ENCODE data around the gene TCAIM. TPM values are rescaled to one million over a fixed set of nuclear protein-coding genes. Genes with fewer than 3 reads are reported as not detected.

The TCAIM gene
- polyA plus RNA-seq, 1 donor (not counting 4 experiments of a cell fraction or from before 2014, with no cell fraction given): 28.0 TPM

GRCh38 chr3:44444896-44445691, 106.5 kb downstream of the TCAIM start:
- no peaks in the 10 kb centered on the region for H4K20me1 ChIP-seq (ENCODE audit: control insufficient read depth, extremely low read depth, insufficient read depth, low read length)
- H3K9me1 ChIP-seq (ENCODE audit: control insufficient read depth, extremely low read depth, insufficient read depth, low read length): no peaks in the 10 kb centered on the region
- FAIRE-seq (no peak), DNase-seq (ENCODE audit: low read depth, low spot score) (no peak)
- no peak overlapping the region for H3K9ac ChIP-seq (ENCODE audit: control insufficient read depth, extremely low read depth, insufficient read depth, low read length)
- no peak for TF ChIP-seq EZH2 (IDR thresholded peaks at IDR 0.05; ENCODE audit: low read length)
- TF ChIP-seq, protein P1, sequence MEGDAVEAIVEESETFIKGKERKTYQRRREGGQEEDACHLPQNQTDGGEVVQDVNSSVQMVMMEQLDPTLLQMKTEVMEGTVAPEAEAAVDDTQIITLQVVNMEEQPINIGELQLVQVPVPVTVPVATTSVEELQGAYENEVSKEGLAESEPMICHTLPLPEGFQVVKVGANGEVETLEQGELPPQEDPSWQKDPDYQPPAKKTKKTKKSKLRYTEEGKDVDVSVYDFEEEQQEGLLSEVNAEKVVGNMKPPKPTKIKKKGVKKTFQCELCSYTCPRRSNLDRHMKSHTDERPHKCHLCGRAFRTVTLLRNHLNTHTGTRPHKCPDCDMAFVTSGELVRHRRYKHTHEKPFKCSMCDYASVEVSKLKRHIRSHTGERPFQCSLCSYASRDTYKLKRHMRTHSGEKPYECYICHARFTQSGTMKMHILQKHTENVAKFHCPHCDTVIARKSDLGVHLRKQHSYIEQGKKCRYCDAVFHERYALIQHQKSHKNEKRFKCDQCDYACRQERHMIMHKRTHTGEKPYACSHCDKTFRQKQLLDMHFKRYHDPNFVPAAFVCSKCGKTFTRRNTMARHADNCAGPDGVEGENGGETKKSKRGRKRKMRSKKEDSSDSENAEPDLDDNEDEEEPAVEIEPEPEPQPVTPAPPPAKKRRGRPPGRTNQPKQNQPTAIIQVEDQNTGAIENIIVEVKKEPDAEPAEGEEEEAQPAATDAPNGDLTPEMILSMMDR (optimal IDR thresholded peaks at IDR 0.05 in 1 of 3, IDR thresholded peaks at IDR 0.05 in 1 of 3, conservative IDR thresholded peaks at IDR 0.05 in 1 of 3; ENCODE audit: extremely low read depth in 1 of 3, insufficient read depth in 2 of 3, low read length in 3 of 3): no peak
- H3K79me2 ChIP-seq (ENCODE audit: control insufficient read depth, insufficient read depth, low read length): no peaks in the 10 kb centered on the region
- H3K4me3 ChIP-seq (ENCODE audit: control insufficient read depth in 2 of 3, extremely low read depth in 1 of 3, insufficient read depth in 2 of 3, low read depth in 1 of 3, low read length in 3 of 3): no peak overlapping the region
- H2AFZ ChIP-seq (ENCODE audit: control insufficient read depth, low read length): no peak overlapping the region
- H3K27me3 ChIP-seq (ENCODE audit: control insufficient read depth, extremely low read depth, insufficient read depth, low read length): no peaks in the 10 kb centered on the region
- no peak overlapping the region for H3K4me2 ChIP-seq (ENCODE audit: control insufficient read depth, extremely low read depth, insufficient read depth, low read depth, low read length)
- no peaks in the 10 kb centered on the region for H3K4me1 ChIP-seq (ENCODE audit: control insufficient read depth, extremely low read depth, insufficient read depth, low read length)
- H3K27ac ChIP-seq (ENCODE audit: control insufficient read depth, insufficient read depth, low read length): no peak overlapping the region
- no peaks in the 10 kb centered on the region for H3K9me3 ChIP-seq (ENCODE audit: control insufficient read depth, low read depth, low read length)
- dilution Hi-C loops (cut with MboI; ENCODE audit: extremely low pct_ligation_motif_present, low sequenced_read_pairs): no loop called here
- peaks cover 30 to 33% of the 10 kb centered on the region in 2 experiments for H3K36me3 ChIP-seq (ENCODE audit: control insufficient read depth in 2 of 2, extremely low read depth in 1 of 2, insufficient read depth in 2 of 2, low read length in 2 of 2)

- no peaks in the 10 kb centered on the region for H3K9me3 ChIP-seq (ENCODE audit: control insufficient read depth, low read depth, low read length)
- H3K4me3 ChIP-seq (ENCODE audit: control insufficient read depth in 2 of 3, extremely low read depth in 1 of 3, insufficient read depth in 2 of 3, low read depth in 1 of 3, low read length in 3 of 3): no peak overlapping the region
- no peak overlapping the region for H3K9ac ChIP-seq (ENCODE audit: control insufficient read depth, extremely low read depth, insufficient read depth, low read length)
- dilution Hi-C loops (cut with MboI; ENCODE audit: extremely low pct_ligation_motif_present, low sequenced_read_pairs): no loop called here
- H3K27ac ChIP-seq (ENCODE audit: control insufficient read depth, insufficient read depth, low read length): no peak overlapping the region
- no peaks in the 10 kb centered on the region for H4K20me1 ChIP-seq (ENCODE audit: control insufficient read depth, extremely low read depth, insufficient read depth, low read length)
- H3K27me3 ChIP-seq (ENCODE audit: control insufficient read depth, extremely low read depth, insufficient read depth, low read length): no peaks in the 10 kb centered on the region
- peaks cover 34 to 35% of the 10 kb centered on the region in 2 experiments for H3K36me3 ChIP-seq (ENCODE audit: control insufficient read depth in 2 of 2, extremely low read depth in 1 of 2, insufficient read depth in 2 of 2, low read length in 2 of 2)
- no peaks in the 10 kb centered on the region for H3K79me2 ChIP-seq (ENCODE audit: control insufficient read depth, insufficient read depth, low read length)
- no peaks in the 10 kb centered on the region for H3K4me1 ChIP-seq (ENCODE audit: control insufficient read depth, extremely low read depth, insufficient read depth, low read length)
- H3K9me1 ChIP-seq (ENCODE audit: control insufficient read depth, extremely low read depth, insufficient read depth, low read length): no peaks in the 10 kb centered on the region
- FAIRE-seq: no peak
- TF ChIP-seq EZH2 (IDR thresholded peaks at IDR 0.05; ENCODE audit: low read length): no peak
- TF ChIP-seq, protein P1 (optimal IDR thresholded peaks at IDR 0.05 in 1 of 3, IDR thresholded peaks at IDR 0.05 in 1 of 3, conservative IDR thresholded peaks at IDR 0.05 in 1 of 3; ENCODE audit: extremely low read depth in 1 of 3, insufficient read depth in 2 of 3, low read length in 3 of 3): no peak
- no peak overlapping the region for H2AFZ ChIP-seq (ENCODE audit: control insufficient read depth, low read length)
- no peak overlapping the region for H3K4me2 ChIP-seq (ENCODE audit: control insufficient read depth, extremely low read depth, insufficient read depth, low read depth, low read length)
- DNase-seq (ENCODE audit: low read depth, low spot score): no peak
Measured at GRCh38 chr3:44445786-44446185, 107.2 kb downstream of the TCAIM start.
